H1 (cell line): Measurements from ENCODE around the gene PRICKLE3. TPM values are rescaled to one million over a fixed set of nuclear protein-coding genes. Genes with fewer than 3 reads are reported as not detected.

Experiments
- CTCF ChIA-PET: fragments of 300-600 bp; sonication (Branson Sonifier 250); formaldehyde crosslinking; loops from one replicate; lab custom pipeline; 2021; ENCODE audit not compliant: partially characterized antibody; lab: Charles Lee
- POLR2A ChIA-PET: fragments of 300-600 bp; sonication (Branson Sonifier 250); formaldehyde crosslinking; loops from one replicate; lab custom pipeline; 2021; ENCODE audit warnings: inconsistent platforms; ENCODE audit not compliant: partially characterized antibody; lab: Charles Lee
- DNase-seq, 2 experiments: peaks; one replicate each; pipeline versions ENCODE4 v3.0.0 to v3.0.0-alpha.2; 2010 to 2022; ENCODE audit warnings: low spot score in 2 of 2, low read depth in 1 of 2, mixed read lengths in 1 of 2
- FAIRE-seq: peaks from 2 replicates; lab custom pipeline; 2011; peaks lifted over from hg19 to GRCh38; lab: Jason Lieb, UNC
- H2AFZ ChIP-seq: 2 replicates; pipeline ENCODE4 v1.8.1; 2012; ENCODE audit warnings: low read length, inconsistent platforms
- H2AK5ac ChIP-seq: 2 replicates; pipeline ENCODE4 v1.6.1; 2013; ENCODE audit warnings: low read depth, low read length
- H2BK120ac ChIP-seq: replicated peaks from 2 replicates; pipeline ENCODE3; 2013; ENCODE audit warnings: low read depth, low read length, inconsistent platforms
- H2BK12ac ChIP-seq: 2 replicates; pipeline ENCODE4 v1.6.1; 2013; ENCODE audit warnings: low read depth, low read length
- H2BK15ac ChIP-seq: 2 replicates; pipeline ENCODE4 v1.6.1; 2013; ENCODE audit warnings: low read length
- H2BK20ac ChIP-seq: 2 replicates; pipeline ENCODE4 v1.6.1; 2013; ENCODE audit warnings: low read length
- H2BK5ac ChIP-seq: 2 replicates; pipeline ENCODE4 v1.6.1; 2013; ENCODE audit warnings: low read depth, low read length
- H3K14ac ChIP-seq: 2 replicates; pipeline ENCODE4 v1.6.1; 2013; ENCODE audit warnings: inconsistent platforms; ENCODE audit not compliant: insufficient read length
- H3K18ac ChIP-seq: 2 replicates; pipeline ENCODE4 v1.6.1; 2013; ENCODE audit warnings: low read length; ENCODE audit errors: extremely low read depth
- H3K23ac ChIP-seq: 2 replicates; pipeline ENCODE4 v1.6.1; 2013; ENCODE audit warnings: inconsistent platforms; ENCODE audit not compliant: insufficient read length
- H3K23me2 ChIP-seq: 2 replicates; pipeline ENCODE4 v1.6.1; 2013; ENCODE audit warnings: low read depth, low read length
- H3K27ac ChIP-seq: 2 replicates; pipeline ENCODE4 v1.6.1; 2011; ENCODE audit warnings: low read depth, low read length, inconsistent platforms
- H3K27me3 ChIP-seq, 4 experiments: replicated peaks in 1 of 4; 1 replicate in 1 of 4; 2 replicates in 3 of 4; pipeline versions ENCODE4 v1.6.1 to v1.8.1; 2011 to 2013; ENCODE audit warnings: low read length in 3 of 4, mild to moderate bottlenecking in 3 of 4, inconsistent platforms in 2 of 4, mixed read lengths in 2 of 4, moderate library complexity in 1 of 4; ENCODE audit not compliant: control insufficient read depth in 3 of 4, insufficient read depth in 3 of 4; ENCODE audit errors: extremely low read depth in 1 of 4
- H3K36me3 ChIP-seq, 4 experiments: 2 replicates each; pipeline versions ENCODE4 v1.6.1 to v1.8.1; 2011 to 2013; ENCODE audit warnings: mild to moderate bottlenecking in 4 of 4, low read length in 3 of 4, moderate library complexity in 2 of 4, control low read depth in 1 of 4, inconsistent platforms in 1 of 4; ENCODE audit not compliant: insufficient read depth in 4 of 4, control insufficient read depth in 2 of 4
- H3K4ac ChIP-seq: replicated peaks from 2 replicates; pipeline ENCODE3; 2013; ENCODE audit warnings: low read length, low read depth, mixed read lengths, inconsistent platforms; ENCODE audit not compliant: insufficient read length
- H3K4me1 ChIP-seq, 4 experiments: replicated peaks in 1 of 4; 1 replicate in 1 of 4; 2 replicates in 3 of 4; pipeline versions ENCODE4 v1.6.1 to v1.8.1; 2011 to 2013; ENCODE audit warnings: low read length in 3 of 4, inconsistent platforms in 2 of 4, mixed read lengths in 1 of 4; ENCODE audit not compliant: insufficient read depth in 4 of 4, control insufficient read depth in 3 of 4
- H3K4me2 ChIP-seq, 2 experiments: 2 replicates each; pipeline versions ENCODE4 v1.6.1 to v1.8.1; 2011 to 2013; ENCODE audit warnings: low read depth in 2 of 2, low read length in 2 of 2, control low read depth in 1 of 2, inconsistent platforms in 1 of 2, mild to moderate bottlenecking in 1 of 2; ENCODE audit not compliant: insufficient read depth in 1 of 2
- H3K4me3 ChIP-seq, 4 experiments: fragments of 200-600, 300-600 bp in 1 of 4; sonication (generic), shearing (Covaris generic), sonication (Bioruptor Twin) in 1 of 4; 2 replicates each; pipeline versions ENCODE4 v1.5.1 to v1.8.1; 2011 to 2016; ENCODE audit warnings: low read length in 4 of 4, low read depth in 3 of 4, control low read depth in 2 of 4, inconsistent platforms in 2 of 4, mild to moderate bottlenecking in 2 of 4, mixed read lengths in 1 of 4, moderate library complexity in 1 of 4; ENCODE audit not compliant: insufficient read depth in 2 of 4; ENCODE audit errors: extremely low read depth in 1 of 4
- H3K56ac ChIP-seq: replicated peaks from 2 replicates; pipeline ENCODE3; 2013; ENCODE audit warnings: low read depth, mild to moderate bottlenecking, mixed read lengths, low read length, inconsistent platforms; ENCODE audit not compliant: insufficient read length
- H3K79me1 ChIP-seq: 2 replicates; pipeline ENCODE4 v1.6.1; 2013; ENCODE audit warnings: low read depth, low read length, control low read depth
- H3K79me2 ChIP-seq, 2 experiments: 2 replicates each; pipeline versions ENCODE4 v1.6.1 to v1.8.1; 2012 to 2013; ENCODE audit warnings: low read length in 2 of 2, mild to moderate bottlenecking in 2 of 2, inconsistent platforms in 1 of 2; ENCODE audit not compliant: insufficient read depth in 2 of 2, control insufficient read depth in 1 of 2
- H3K9ac ChIP-seq, 4 experiments: replicated peaks in 1 of 4; 1 replicate in 1 of 4; 2 replicates in 3 of 4; pipeline versions ENCODE4 v1.6.1 to v1.8.1; 2011 to 2013; ENCODE audit warnings: low read depth in 3 of 4, low read length in 3 of 4, control low read depth in 2 of 4, mild to moderate bottlenecking in 2 of 4, moderate library complexity in 2 of 4, inconsistent platforms in 1 of 4; ENCODE audit errors: extremely low read depth in 1 of 4
- H3K9me3 ChIP-seq, 2 experiments: 2 replicates each; pipeline versions ENCODE4 v1.6.1 to v1.8.1; 2012 to 2013; ENCODE audit warnings: mild to moderate bottlenecking in 2 of 2, moderate library complexity in 2 of 2, control low read depth in 1 of 2, inconsistent platforms in 1 of 2, low read depth in 1 of 2, low read length in 1 of 2, mixed read lengths in 1 of 2; ENCODE audit not compliant: insufficient read depth in 2 of 2
- H4K20me1 ChIP-seq, 2 experiments: replicated peaks in 1 of 2; 2 replicates each; pipeline versions ENCODE3 to v1.8.1; 2011 to 2013; ENCODE audit warnings: inconsistent platforms in 2 of 2, low read length in 2 of 2, mild to moderate bottlenecking in 1 of 2; ENCODE audit not compliant: insufficient read depth in 2 of 2, control insufficient read depth in 1 of 2
- H4K5ac ChIP-seq: 2 replicates; pipeline ENCODE4 v1.6.1; 2013; ENCODE audit warnings: low read length, low read depth, mixed read lengths, inconsistent platforms; ENCODE audit not compliant: insufficient read length
- H4K8ac ChIP-seq: 2 replicates; pipeline ENCODE4 v1.8.0; 2013; ENCODE audit warnings: mild to moderate bottlenecking, moderate library complexity, low read length, inconsistent platforms; ENCODE audit not compliant: insufficient read depth; ENCODE audit errors: extremely low read depth
- H4K91ac ChIP-seq: replicated peaks from 2 replicates; pipeline ENCODE3; 2013; ENCODE audit warnings: low read length, mixed read lengths, inconsistent platforms; ENCODE audit not compliant: insufficient read length
- BACH1 ChIP-seq: IDR thresholded peaks from 2 replicates; pipeline ENCODE4 v1.6.1; 2012; ENCODE audit warnings: low read length, improper control_type of control experiment
- CEBPB ChIP-seq: IDR thresholded peaks from 2 replicates; pipeline ENCODE4 v1.6.1; 2012; ENCODE audit warnings: low read depth, low read length
- RBBP5 ChIP-seq: IDR thresholded peaks from 2 replicates; pipeline ENCODE4 v1.7.1; 2012; ENCODE audit warnings: low read depth, mild to moderate bottlenecking, inconsistent platforms, low read length, moderate library complexity, borderline replicate concordance
- TAF7 ChIP-seq: optimal IDR thresholded peaks from 2 replicates; pipeline ENCODE3; 2011; ENCODE audit warnings: low read depth, mild to moderate bottlenecking, inconsistent platforms, low read length, moderate library complexity, borderline replicate concordance
- WGBS, 2 experiments: shearing (Covaris generic) in 1 of 2; methylation state at CpG; one replicate each; pipeline versions ENCODE4 v1.1.6 to v1.1.7; 2013 to 2015; ENCODE audit warnings: low lambda C conversion rate in 2 of 2, mixed read lengths in 2 of 2, inconsistent platforms in 1 of 2, low coverage in 1 of 2, missing lambda C conversion rate in 1 of 2; ENCODE audit not compliant: insufficient replicate concordance in 2 of 2, insufficient coverage in 1 of 2, insufficient read length in 1 of 2; ENCODE audit errors: extremely low coverage in 1 of 2, missing lambda C conversion rate in 1 of 2; 5-methylcytosine and 5-hydroxymethylcytosine counted together
- polyA plus RNA-seq, 7 experiments: library from polyadenylated mRNA; depleted of rRNA in 3 of 7; stranded (reverse) in 5 of 7; unstranded in 2 of 7; fragments of >200 nt in 5 of 7; fragments of 200-250 nt in 2 of 7; gene quantifications; 1 replicate in 5 of 7; 2 replicates in 1 of 7; 4 replicates in 1 of 7; pipeline versions ENCODE4 v1.2.1 to v1.2.3, GENCODE V29; 2011 to 2013; ENCODE audit warnings: missing spikeins in 2 of 7, mixed read lengths in 2 of 7
- total RNA-seq: library from RNA; stranded (reverse); fragmentation: NEBNext Ultra II Directional; extraction: Animal tissue kit (Norgen Biotek cat#: 25700); gene quantifications from 2 replicates; pipeline ENCODE4 v1.2.1, GENCODE V29; 2021

Gene PRICKLE3
- total and polyA plus RNA-seq, 2 of the 8 experiments (the other 6 are each of a cell fraction or from before 2014, with no cell fraction given): 9.1 to 10.6 TPM

GRCh38 chrX:49210406-49210805 lies 24.2 kb upstream of the PRICKLE3 start:
- Histone ChIP-seq H4K8ac (no peak overlapping the region), H3K18ac (no peak overlapping the region; the same call in 1 of the 2 replicates), H3K4ac (no peak overlapping the region), H3K23me2 (no peaks in the 10 kb centered on the region), H2BK12ac (no peak overlapping the region), H4K20me1 (no peaks in the 10 kb centered on the region), H3K9ac (no peak overlapping the region), H3K4me1 (peaks cover 0 to 9% (median 2%) of the 10 kb centered on the region in 4 experiments; a peak in 2 of 7 replicates), H2BK20ac (no peak overlapping the region), H3K56ac (no peak overlapping the region), H3K23ac (no peak overlapping the region), H3K4me3 (no peak overlapping the region), H2AK5ac (no peak overlapping the region), H3K27me3 (no peaks in the 10 kb centered on the region), H4K91ac (no peak overlapping the region), H3K79me2 (no peaks in the 10 kb centered on the region), H4K5ac (no peak overlapping the region), H3K27ac (no peak overlapping the region), H2BK15ac (no peak overlapping the region), H3K36me3 (no peaks in the 10 kb centered on the region), H3K9me3 (no peaks in the 10 kb centered on the region), H3K4me2 (no peak overlapping the region), H3K79me1 (no peaks in the 10 kb centered on the region), H2AFZ (no peak overlapping the region), H2BK120ac (no peak overlapping the region), H3K14ac (no peak overlapping the region), H2BK5ac (no peak overlapping the region)
- DNase-seq (no peak), FAIRE-seq (no peak)
- no peak for TF ChIP-seq BACH1
- TF ChIP-seq CEBPB: no peak
- TF ChIP-seq TAF7: no peak
- TF ChIP-seq RBBP5: no peak
- 80% methylated on average over 1 of the region's 8 CpGs; no CpG with 5 or more reads in 1 of the 2 experiments for WGBS, 2 experiments
- CTCF ChIA-PET: interaction anchor here (0.7 to 4.6 kb wide), 3 partner anchors 13 to 54 kb away, joined by 3 to 22 read pairs (median 3); no protein-coding TSS in a partner anchor
- POLR2A ChIA-PET: interaction anchor here (1.0 kb wide), 1 partner anchor 10 kb away, joined by 3 read pairs; no protein-coding TSS in a partner anchor
